PC-9 (cell line): ENCODE results near the gene CFAP141. TPM values are rescaled to one million over a fixed set of nuclear protein-coding genes. Genes with fewer than 3 reads are reported as not detected.

Experiments used
- BruUV-seq: library from RNA; stranded (reverse); fragments of 400-500 nt; replicated peaks from 2 replicates; lab custom pipeline; 2021; lab: Mats Ljungman, UMichigan
- CTCF ChIA-PET: fragments of 300-600 bp; sonication (Branson Sonifier 250); formaldehyde crosslinking; loops from one replicate; lab custom pipeline; 2022; ENCODE audit warnings: antibody characterized with exemption; lab: Charles Lee
- POLR2A ChIA-PET: fragments of 300-600 bp; sonication (Branson Sonifier 250); formaldehyde crosslinking; loops from one replicate; lab custom pipeline; 2022; ENCODE audit warnings: antibody characterized with exemption; ENCODE audit not compliant: unreplicated experiment; lab: Charles Lee
- DNase-seq, 2 experiments: peaks; one replicate each; pipeline versions ENCODE4 v3.0.0 to v3.0.0-alpha.2; 2015 to 2022; ENCODE audit warnings: mixed read lengths in 1 of 2
- H2AFZ ChIP-seq: fragments of 200-600 bp; sonication (generic); 2 replicates; pipeline ENCODE4 v1.8.1; 2017; ENCODE audit warnings: antibody characterized with exemption
- H3F3A ChIP-seq: fragments of 200-600 bp; sonication (generic); 2 replicates; pipeline ENCODE4 v1.8.1; 2017; ENCODE audit warnings: antibody characterized with exemption, mild to moderate bottlenecking, low read depth; ENCODE audit not compliant: insufficient read depth
- H3K27ac ChIP-seq: fragments of 200-600 bp; sonication (generic); 2 replicates; pipeline ENCODE4 v1.6.1; 2016; ENCODE audit warnings: mixed run types
- H3K27me3 ChIP-seq: fragments of 200-600 bp; sonication (generic); 2 replicates; pipeline ENCODE4 v1.6.1; 2016; ENCODE audit warnings: low read depth, mixed run types; ENCODE audit not compliant: insufficient read depth
- H3K36me3 ChIP-seq: fragments of 200-600 bp; sonication (generic); 2 replicates; pipeline ENCODE4 v1.6.1; 2016; ENCODE audit warnings: low read depth, mixed run types
- H3K4me1 ChIP-seq: fragments of 200-600 bp; sonication (generic); replicated peaks from 2 replicates; pipeline ENCODE4 v1.6.1; 2016; ENCODE audit warnings: mixed run types; ENCODE audit not compliant: insufficient read depth
- H3K4me2 ChIP-seq: fragments of 200-600 bp; sonication (generic); 2 replicates; pipeline ENCODE4 v1.6.1; 2017; ENCODE audit warnings: mixed run types
- H3K4me3 ChIP-seq: fragments of 200-600 bp; sonication (generic); 2 replicates; pipeline ENCODE4 v1.6.1; 2016; ENCODE audit warnings: mixed run types
- H3K79me2 ChIP-seq: fragments of 200-600 bp; sonication (generic); 2 replicates; pipeline ENCODE4 v1.6.1; 2017; ENCODE audit warnings: low read depth, mixed run types
- H3K9me2 ChIP-seq: fragments of 200-600 bp; sonication (generic); 2 replicates; pipeline ENCODE4 v1.8.1; 2017; ENCODE audit warnings: mild to moderate bottlenecking; ENCODE audit not compliant: insufficient read depth
- H3K9me3 ChIP-seq: fragments of 200-600 bp; sonication (generic); 2 replicates; pipeline ENCODE4 v1.8.1; 2016; ENCODE audit warnings: low read depth; ENCODE audit not compliant: insufficient read depth
- H4K20me1 ChIP-seq: fragments of 200-600 bp; sonication (generic); 2 replicates; pipeline ENCODE4 v1.8.1; 2017; ENCODE audit not compliant: insufficient read depth
- EZH2 ChIP-seq: fragments of 200-600 bp; sonication (generic); IDR thresholded peaks from 2 replicates; pipeline ENCODE4 v1.8.0; 2017; ENCODE audit warnings: antibody characterized with exemption, low read depth
- intact Hi-C: fragments of 100-400 bp; cut with micrococcal nuclease; formaldehyde crosslinking; loops from one replicate; pipeline ENCODE4 v1.10.0; 2022; ENCODE audit not compliant: unreplicated experiment
- total RNA-seq: library from RNA; stranded (reverse); gene quantifications from 2 replicates; pipeline ENCODE4 v1.2.3, GENCODE V29; 2021
- TF ChIP-seq, protein P1 (sequence below): fragments of 200-600 bp; sonication (generic); conservative IDR thresholded peaks from 2 replicates; pipeline ENCODE4 v1.6.1; 2017; ENCODE audit warnings: mixed run types, antibody characterized with exemption, mild to moderate bottlenecking, moderate library complexity

The CFAP141 gene
- total RNA-seq, 1 experiment from 2014 or later = not detected

DNA sequence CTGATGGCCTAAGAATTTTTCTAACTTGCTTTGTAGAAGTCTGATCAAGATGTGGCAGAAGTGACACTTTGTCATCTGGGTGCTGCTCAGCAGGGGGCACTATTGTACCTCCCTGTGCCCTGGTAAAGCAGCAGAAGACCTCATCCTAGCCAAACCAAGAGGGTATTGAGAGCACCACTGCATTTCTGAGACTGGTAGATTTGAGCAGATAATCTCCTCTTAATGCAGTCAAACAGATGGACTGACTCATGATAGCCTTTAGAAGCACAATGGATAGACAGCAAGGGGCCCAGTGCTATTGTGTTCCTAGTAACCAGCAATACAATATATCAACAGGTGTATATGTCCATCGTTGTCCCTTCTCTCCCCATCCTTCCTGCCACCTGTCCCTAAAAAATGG lies 20.0 kb downstream of the CFAP141 start:
- DNase-seq = peak; percentile 44 to 45
- POLR2A ChIA-PET = no interaction called here
- Histone ChIP-seq H3K27ac (no peak overlapping the region), H3K36me3 (no peaks in the 10 kb centered on the region), H3K9me2 (no peaks in the 10 kb centered on the region), H3K79me2 (peaks cover 17% of the 10 kb centered on the region), H3K9me3 (no peaks in the 10 kb centered on the region), H4K20me1 (peaks cover 10% of the 10 kb centered on the region), H3K4me1 (peaks cover 6% of the 10 kb centered on the region), H3K4me2 (no peak overlapping the region), H3K4me3 (no peak overlapping the region), H2AFZ (no peak overlapping the region), H3F3A (peaks cover 19% of the 10 kb centered on the region; the same call in 1 of the 2 replicates), H3K27me3 (peaks cover 7% of the 10 kb centered on the region)
- TF ChIP-seq EZH2 = no peak
- TF ChIP-seq, protein P1, sequence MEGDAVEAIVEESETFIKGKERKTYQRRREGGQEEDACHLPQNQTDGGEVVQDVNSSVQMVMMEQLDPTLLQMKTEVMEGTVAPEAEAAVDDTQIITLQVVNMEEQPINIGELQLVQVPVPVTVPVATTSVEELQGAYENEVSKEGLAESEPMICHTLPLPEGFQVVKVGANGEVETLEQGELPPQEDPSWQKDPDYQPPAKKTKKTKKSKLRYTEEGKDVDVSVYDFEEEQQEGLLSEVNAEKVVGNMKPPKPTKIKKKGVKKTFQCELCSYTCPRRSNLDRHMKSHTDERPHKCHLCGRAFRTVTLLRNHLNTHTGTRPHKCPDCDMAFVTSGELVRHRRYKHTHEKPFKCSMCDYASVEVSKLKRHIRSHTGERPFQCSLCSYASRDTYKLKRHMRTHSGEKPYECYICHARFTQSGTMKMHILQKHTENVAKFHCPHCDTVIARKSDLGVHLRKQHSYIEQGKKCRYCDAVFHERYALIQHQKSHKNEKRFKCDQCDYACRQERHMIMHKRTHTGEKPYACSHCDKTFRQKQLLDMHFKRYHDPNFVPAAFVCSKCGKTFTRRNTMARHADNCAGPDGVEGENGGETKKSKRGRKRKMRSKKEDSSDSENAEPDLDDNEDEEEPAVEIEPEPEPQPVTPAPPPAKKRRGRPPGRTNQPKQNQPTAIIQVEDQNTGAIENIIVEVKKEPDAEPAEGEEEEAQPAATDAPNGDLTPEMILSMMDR = peak; percentile 71
- CTCF ChIA-PET = no interaction called here
- BruUV-seq = no TSS peak
- intact Hi-C loops = loop anchor here (2.0 kb wide), 1 partner anchor 361 kb away; no protein-coding TSS in a partner anchor

DNA sequence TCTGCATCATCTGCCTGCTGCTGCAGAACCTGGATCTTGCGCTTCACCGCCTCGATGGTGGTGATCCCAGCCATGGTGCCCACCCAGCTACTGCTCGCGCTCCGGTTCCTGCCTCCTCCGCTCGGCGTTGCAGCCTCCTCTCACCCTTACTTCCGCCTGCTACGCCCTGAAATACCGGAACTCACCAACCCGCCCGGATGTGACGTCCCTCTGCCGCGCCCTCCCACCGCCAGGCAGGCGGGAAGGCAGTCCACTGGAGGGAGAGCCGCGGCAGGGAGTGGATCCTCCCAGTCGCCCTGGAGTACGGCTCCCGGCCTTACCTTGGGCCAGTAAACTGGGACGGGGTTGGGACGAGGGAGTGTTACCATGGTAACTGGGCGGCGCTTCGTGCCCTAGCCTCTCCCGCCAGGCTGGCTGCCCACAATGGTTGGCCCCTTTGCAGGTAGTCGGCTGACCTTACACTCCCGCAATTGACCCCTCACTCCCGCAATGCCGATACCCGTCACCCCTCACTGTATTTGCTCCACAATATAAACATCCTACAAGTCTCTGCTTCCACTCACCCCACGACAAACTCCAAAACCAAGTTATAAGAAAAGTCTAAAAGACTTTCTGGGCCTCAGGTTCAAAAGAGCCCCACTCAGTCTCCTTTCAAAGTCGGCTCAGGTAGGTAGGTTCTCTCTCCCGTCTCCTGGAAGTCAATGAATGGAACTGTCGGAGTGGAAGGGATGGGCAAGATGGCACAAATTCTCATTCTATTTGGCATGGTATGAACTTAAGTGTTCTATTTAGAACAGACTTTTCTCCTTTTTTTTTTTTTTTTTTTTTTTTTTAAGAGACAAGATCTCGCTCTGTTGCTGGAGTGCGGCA lies 22.9 kb downstream of the CFAP141 start:
- DNase-seq = peak; percentile 97 to 98
- H2AFZ ChIP-seq = peak overlapping the region; percentile 94
- no peaks in the 10 kb centered on the region for H3K27me3 ChIP-seq
- H3K36me3 ChIP-seq = peaks cover 7% of the 10 kb centered on the region; the same call in 1 of the 2 replicates
- H3K27ac ChIP-seq = peak overlapping the region; percentile 74
- H4K20me1 ChIP-seq = peaks cover 39% of the 10 kb centered on the region
- TF ChIP-seq, protein P1 = no peak
- no peak for TF ChIP-seq EZH2
- no peaks in the 10 kb centered on the region for H3K9me2 ChIP-seq
- BruUV-seq = TSS peak; percentile 82
- ChIA-PET POLR2A (interaction anchor here (0.6 to 1.3 kb wide), 2 partner anchors 193 to 291 kb away, joined by 8 to 11 read pairs; partner anchors contain the start of gene RPS27), CTCF (no interaction called here)
- peaks cover 46% of the 10 kb centered on the region for H3K79me2 ChIP-seq
- no peaks in the 10 kb centered on the region for H3K9me3 ChIP-seq
- H3K4me2 ChIP-seq = peak overlapping the region; percentile 93
- intact Hi-C loops = loop anchor here (2.0 kb wide), 3 partner anchors 90 to 614 kb away; partner anchors contain the start of genes HAX1 and RPS27
- peaks cover 19% of the 10 kb centered on the region; the same call in 1 of the 2 replicates for H3F3A ChIP-seq
- peak overlapping the region; percentile 83 for H3K4me3 ChIP-seq
- peaks cover 24% of the 10 kb centered on the region for H3K4me1 ChIP-seq

DNA sequence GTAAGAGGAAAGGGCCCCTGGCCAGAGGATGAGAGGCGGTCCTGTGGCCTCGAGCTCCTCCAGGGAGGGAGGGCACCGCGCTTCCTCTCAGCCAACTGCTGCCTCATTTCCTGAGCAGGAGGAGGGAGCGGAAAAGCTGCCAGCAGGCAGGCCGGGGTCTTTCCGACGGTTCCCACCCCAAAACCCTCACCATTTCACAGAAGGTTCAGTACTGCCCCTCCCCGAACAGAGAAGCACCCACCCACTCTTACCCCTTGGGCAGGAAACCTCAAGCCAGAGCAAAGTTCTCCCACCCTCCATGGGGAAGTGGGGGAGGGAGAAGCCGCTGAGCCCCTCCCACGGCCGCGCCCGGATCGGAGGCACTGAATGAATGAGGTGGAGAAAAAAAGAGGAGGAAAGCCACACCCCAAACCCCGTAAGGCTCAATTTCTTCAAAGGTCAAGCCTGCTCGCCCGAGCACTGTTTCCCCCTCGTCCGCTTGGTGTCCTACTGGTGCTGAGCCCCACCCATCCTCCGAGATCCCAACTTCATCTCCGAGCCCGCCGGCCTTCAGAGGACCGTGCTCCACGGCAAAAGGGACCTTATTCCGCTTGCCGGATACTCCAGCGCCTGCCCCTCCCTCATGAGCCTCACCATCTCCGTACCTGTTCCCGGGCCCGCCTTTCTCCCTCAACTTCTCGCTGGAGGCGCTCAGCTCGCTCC lies 23.6 kb downstream of the CFAP141 start:
- Histone ChIP-seq H3K4me3 (peak overlapping the region; percentile 83), H4K20me1 (peaks cover 47% of the 10 kb centered on the region), H3K27me3 (no peaks in the 10 kb centered on the region), H3K27ac (peak overlapping the region; percentile 74), H3K79me2 (peaks cover 54% of the 10 kb centered on the region), H3K9me3 (no peaks in the 10 kb centered on the region), H3K4me2 (peak overlapping the region; percentile 93), H3K36me3 (peaks cover 11% of the 10 kb centered on the region; the same call in 1 of the 2 replicates), H3F3A (peaks cover 19% of the 10 kb centered on the region; the same call in 1 of the 2 replicates), H2AFZ (peak overlapping the region; percentile 85), H3K9me2 (no peaks in the 10 kb centered on the region), H3K4me1 (peaks cover 24% of the 10 kb centered on the region)
- BruUV-seq = no TSS peak
- DNase-seq = peak; percentile 70 to 76
- ChIA-PET POLR2A (interaction anchor here (0.5 to 1.3 kb wide), 7 partner anchors 34 to 372 kb away, joined by 3 to 11 read pairs (median 6); partner anchors contain the start of gene RPS27), CTCF (interaction anchor here (0.6 kb wide), 1 partner anchor 181 kb away, joined by 8 read pairs; no protein-coding TSS in a partner anchor)
- intact Hi-C loops = loop anchor here (1.0 to 2.0 kb wide), 4 partner anchors 38 to 614 kb away; partner anchors contain the start of genes HAX1, RPS27 and UBAP2L
- TF ChIP-seq EZH2 = no peak
- TF ChIP-seq, protein P1 = no peak
